Esophagus muscularis mucosa (tissue), 4 donors: Measurements from ENCODE around the gene NUDCD2.

Experiments
- EP300 ChIP-seq: sonication (generic); formaldehyde crosslinking; IDR thresholded peaks from one replicate; pipeline ENCODE4 v1.6.1; 2017; ENCODE audit warnings: antibody characterized with exemption
- POLR2A ChIP-seq: fragments of 450-650 bp; IDR thresholded peaks from one replicate; pipeline ENCODE4 v1.6.1; 2017; ENCODE audit warnings: antibody characterized with exemption, moderate library complexity, mild to moderate bottlenecking, low read depth
- TF ChIP-seq, protein P1 (sequence below), 3 experiments: fragments of 200-600 bp in 2 of 3; fragments of 450-650 bp in 1 of 3; sonication (generic) in 2 of 3; IDR thresholded peaks; one replicate each; pipeline ENCODE4 v1.5.1; 2017 to 2019; ENCODE audit warnings: antibody characterized with exemption in 3 of 3, mild to moderate bottlenecking in 2 of 3, moderate library complexity in 1 of 3

GRCh38 chr5:163453705-163454104 is 6.2 kb downstream of the NUDCD2 start:
- TF ChIP-seq POLR2A: no peak
- no peak for TF ChIP-seq EP300
- TF ChIP-seq, protein P1, sequence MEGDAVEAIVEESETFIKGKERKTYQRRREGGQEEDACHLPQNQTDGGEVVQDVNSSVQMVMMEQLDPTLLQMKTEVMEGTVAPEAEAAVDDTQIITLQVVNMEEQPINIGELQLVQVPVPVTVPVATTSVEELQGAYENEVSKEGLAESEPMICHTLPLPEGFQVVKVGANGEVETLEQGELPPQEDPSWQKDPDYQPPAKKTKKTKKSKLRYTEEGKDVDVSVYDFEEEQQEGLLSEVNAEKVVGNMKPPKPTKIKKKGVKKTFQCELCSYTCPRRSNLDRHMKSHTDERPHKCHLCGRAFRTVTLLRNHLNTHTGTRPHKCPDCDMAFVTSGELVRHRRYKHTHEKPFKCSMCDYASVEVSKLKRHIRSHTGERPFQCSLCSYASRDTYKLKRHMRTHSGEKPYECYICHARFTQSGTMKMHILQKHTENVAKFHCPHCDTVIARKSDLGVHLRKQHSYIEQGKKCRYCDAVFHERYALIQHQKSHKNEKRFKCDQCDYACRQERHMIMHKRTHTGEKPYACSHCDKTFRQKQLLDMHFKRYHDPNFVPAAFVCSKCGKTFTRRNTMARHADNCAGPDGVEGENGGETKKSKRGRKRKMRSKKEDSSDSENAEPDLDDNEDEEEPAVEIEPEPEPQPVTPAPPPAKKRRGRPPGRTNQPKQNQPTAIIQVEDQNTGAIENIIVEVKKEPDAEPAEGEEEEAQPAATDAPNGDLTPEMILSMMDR (IDR thresholded peaks at IDR 0.05): no peak
